Germinal center (tissue), 1 donor: ENCODE data around the gene SNX24.
"Not testable (repeated sequence)": the region's sequence is repeated elsewhere in the genome, so short reads cannot be mapped to it uniquely, and the experiment has no call there.

Source experiments
- DNase-seq: peaks from one replicate; pipeline ENCODE4 v3.0.0; 2012; ENCODE audit warnings: mixed read lengths, low spot score

SNX24 gene

GRCh38 chr5:122967085-122967484 is 121.7 kb downstream of the SNX24 start:
- DNase-seq, result no peak

GRCh38 chr5:122967625-122968024 is 122.2 kb downstream of the SNX24 start:
- no peak for DNase-seq

GRCh38 chr5:122968056-122968455 is 122.6 kb downstream of the SNX24 start:
- not testable (repeated sequence) for DNase-seq

- no peak for DNase-seq
Observed at GRCh38 chr5:122971333-122971732, 125.9 kb downstream of the SNX24 start.

GRCh38 chr5:122972877-122973276 is 127.5 kb downstream of the SNX24 start:
- DNase-seq, result no peak

GRCh38 chr5:122973759-122974158 is 128.3 kb downstream of the SNX24 start:
- not testable (repeated sequence) for DNase-seq

- DNase-seq, result not testable (repeated sequence)
Observed at GRCh38 chr5:122974251-122974650, 128.8 kb downstream of the SNX24 start.

- DNase-seq, result no peak
Observed at GRCh38 chr5:122977319-122977718, 131.9 kb downstream of the SNX24 start.

GRCh38 chr5:122978068-122978467 is 132.7 kb downstream of the SNX24 start:
- DNase-seq, result no peak

GRCh38 chr5:122978644-122979297 is 133.4 kb downstream of the SNX24 start:
- no peak for DNase-seq

- DNase-seq, result no peak
Observed at GRCh38 chr5:122981846-122982245, 136.4 kb downstream of the SNX24 start.

GRCh38 chr5:122982376-122982775 is 137.0 kb downstream of the SNX24 start:
- no peak for DNase-seq

- no peak for DNase-seq
Observed at GRCh38 chr5:122984425-122984824, 139.0 kb downstream of the SNX24 start.

GRCh38 chr5:122985006-122985700 is 139.7 kb downstream of the SNX24 start:
- no peak for DNase-seq

GRCh38 chr5:122985954-122986721 is 140.7 kb downstream of the SNX24 start:
- DNase-seq, result no peak

GRCh38 chr5:122996091-122996490 is 150.7 kb downstream of the SNX24 start:
- DNase-seq, result no peak

- no peak for DNase-seq
Observed at GRCh38 chr5:122997294-122997693, 151.9 kb downstream of the SNX24 start.

GRCh38 chr5:122999947-123000563 is 154.6 kb downstream of the SNX24 start:
- peak; percentile 51 for DNase-seq

- no peak for DNase-seq
Observed at GRCh38 chr5:123000731-123001130, 155.3 kb downstream of the SNX24 start.

GRCh38 chr5:123001808-123002207 is 156.4 kb downstream of the SNX24 start:
- DNase-seq, result no peak

- DNase-seq, result no peak
Observed at GRCh38 chr5:123007182-123007581, 161.8 kb downstream of the SNX24 start.

- DNase-seq, result no peak
Observed at GRCh38 chr5:123007754-123008153, 162.3 kb downstream of the SNX24 start.

GRCh38 chr5:123012321-123012720 is 166.9 kb downstream of the SNX24 start:
- no peak for DNase-seq
